Kidney (tissue), 14 donors: ENCODE measurements around the gene AFG3L2. TPM values are rescaled to one million over a fixed set of nuclear protein-coding genes. Genes with fewer than 3 reads are reported as not detected.

Experiments used
- DNase-seq, 5 donors: peaks; one replicate each; pipeline ENCODE4 v3.0.0-alpha.2; 2013 to 2020
- FAIRE-seq: peaks from 2 replicates; lab custom pipeline; 2012; peaks lifted over from hg19 to GRCh38; lab: Jason Lieb, UNC
- H3K27ac ChIP-seq, 2 donors: one replicate each; pipeline ENCODE4 v1.7.0; 2013; ENCODE audit warnings: low read depth in 2 of 2, low read length in 2 of 2, inconsistent platforms in 1 of 2
- H3K27me3 ChIP-seq: one replicate; pipeline ENCODE4 v1.7.1; 2013; ENCODE audit warnings: low read length, inconsistent platforms; ENCODE audit not compliant: control insufficient read depth, insufficient read depth
- H3K36me3 ChIP-seq, 3 donors: one replicate each; pipeline versions ENCODE4 v1.7.0 to v1.7.1; 2013; ENCODE audit warnings: low read length in 3 of 3, control low read depth in 1 of 3, inconsistent platforms in 1 of 3; ENCODE audit not compliant: insufficient read depth in 3 of 3, control insufficient read depth in 2 of 3
- H3K4me1 ChIP-seq, 3 donors: one replicate each; pipeline versions ENCODE4 v1.7.0 to v1.7.1; 2013; ENCODE audit warnings: low read length in 3 of 3, inconsistent platforms in 1 of 3, low read depth in 1 of 3; ENCODE audit not compliant: control insufficient read depth in 2 of 3, insufficient read depth in 2 of 3
- H3K4me3 ChIP-seq, 3 donors: one replicate each; pipeline versions ENCODE4 v1.7.0 to v1.8.1; 2013; ENCODE audit warnings: low read length in 3 of 3, control low read depth in 1 of 3, inconsistent platforms in 1 of 3
- H3K9ac ChIP-seq, 3 donors: one replicate each; pipeline versions ENCODE4 v1.7.0 to v1.7.1; 2013; ENCODE audit warnings: low read length in 3 of 3, control low read depth in 1 of 3, inconsistent platforms in 1 of 3
- H3K9me3 ChIP-seq, 3 donors: one replicate each; pipeline versions ENCODE4 v1.7.0 to v1.7.1; 2013; ENCODE audit warnings: low read length in 3 of 3, control low read depth in 1 of 3, inconsistent platforms in 1 of 3; ENCODE audit not compliant: control insufficient read depth in 2 of 3, insufficient read depth in 1 of 3
- CTCF ChIP-seq: IDR thresholded peaks from 3 replicates; pipeline ENCODE4 v1.5.1; 2012; ENCODE audit warnings: mild to moderate bottlenecking, moderate library complexity, borderline replicate concordance; ENCODE audit not compliant: insufficient read depth; ENCODE audit errors: extremely low read depth
- intact Hi-C: fragments of 100-400 bp; cut with DNase I; formaldehyde crosslinking; loops from one replicate; pipeline ENCODE4 v1.11.1; 2022
- polyA plus RNA-seq: library from polyadenylated mRNA; stranded (reverse); fragments of 350-450 nt; fragmentation: Illumina TruSeq; extraction: RNeasy Lipid Tissue Mini Kit (QIAGEN cat#74804); gene quantifications from one replicate; pipeline ENCODE4 v1.2.3, GENCODE V29; 2014; ENCODE audit warnings: low read depth, low replicate concordance; ENCODE audit not compliant: insufficient read depth
- total RNA-seq: library from RNA; stranded (reverse); fragmentation: NEBNext Ultra II Directional; extraction: Animal tissue kit (Norgen Biotek cat#: 25700); gene quantifications from one replicate; pipeline ENCODE4 v1.2.1, GENCODE V29; 2021
- donor health status: control.
- donor health status: control.
- donor health status: control.
- donor health status: control.
- donor health status: control.
- donor health status: DM: yes; HTN: yes; CAD: no.
- donor health status: Normal renal cell carcinoma (clear cell type).

The AFG3L2 gene
- total and polyA plus RNA-seq, 2 donors from 2014 or later, result 55.9 to 62.7 TPM

GRCh38 chr18:12347895-12348294 is 29.1 kb downstream of the AFG3L2 start:
- H3K9me3 ChIP-seq, result no peaks in the 10 kb centered on the region
- H3K4me3 ChIP-seq, result no peak overlapping the region
- no peak overlapping the region for H3K27ac ChIP-seq
- intact Hi-C loops, result no loop called here
- DNase-seq (no peak), FAIRE-seq (no peak)
- no peaks in the 10 kb centered on the region for H3K27me3 ChIP-seq
- H3K4me1 ChIP-seq, result no peaks in the 10 kb centered on the region
- no peak overlapping the region for H3K9ac ChIP-seq
- peaks cover 15 to 65% (median 45%) of the 10 kb centered on the region in 3 donors for H3K36me3 ChIP-seq
- TF ChIP-seq CTCF, result no peak

GRCh38 chr18:12346240-12346565 is 30.8 kb downstream of the AFG3L2 start:
- Histone ChIP-seq H3K36me3 (peaks cover 13 to 70% (median 50%) of the 10 kb centered on the region in 3 donors), H3K9me3 (no peaks in the 10 kb centered on the region), H3K4me1 (no peaks in the 10 kb centered on the region), H3K9ac (no peak overlapping the region), H3K27me3 (no peaks in the 10 kb centered on the region), H3K4me3 (no peak overlapping the region), H3K27ac (no peak overlapping the region)
- DNase-seq (no peak), FAIRE-seq (no peak)
- TF ChIP-seq CTCF, result no peak
- intact Hi-C loops, result no loop called here

- TF ChIP-seq CTCF, result no peak
- Histone ChIP-seq H3K27me3 (no peaks in the 10 kb centered on the region), H3K4me3 (no peak overlapping the region), H3K27ac (no peak overlapping the region), H3K9ac (no peak overlapping the region), H3K36me3 (peaks cover 13 to 65% (median 45%) of the 10 kb centered on the region in 3 donors), H3K9me3 (no peaks in the 10 kb centered on the region), H3K4me1 (no peaks in the 10 kb centered on the region)
- FAIRE-seq (no peak), DNase-seq (no peak)
- intact Hi-C loops, result no loop called here
Observed at GRCh38 chr18:12345491-12346239, 31.4 kb downstream of the AFG3L2 start.

- TF ChIP-seq CTCF, result no peak
- Histone ChIP-seq H3K9me3 (no peaks in the 10 kb centered on the region), H3K27me3 (no peaks in the 10 kb centered on the region), H3K4me3 (no peak overlapping the region), H3K36me3 (peaks cover 6 to 64% (median 43%) of the 10 kb centered on the region in 3 donors), H3K27ac (no peak overlapping the region), H3K4me1 (no peaks in the 10 kb centered on the region), H3K9ac (no peak overlapping the region)
- no peak for FAIRE-seq
- no peak for DNase-seq
- intact Hi-C loops, result no loop called here
Observed at GRCh38 chr18:12342661-12343060, 34.4 kb downstream of the AFG3L2 start.
